ENCODE results near the gene SCRG1. TPM values are rescaled to one million over a fixed set of nuclear protein-coding genes. Genes with fewer than 3 reads are reported as not detected.

Gene SCRG1
- total RNA-seq, 3 donors from 2014 or later (not counting 1 experiment from before 2014, with no cell fraction given) = not detected

DNA sequence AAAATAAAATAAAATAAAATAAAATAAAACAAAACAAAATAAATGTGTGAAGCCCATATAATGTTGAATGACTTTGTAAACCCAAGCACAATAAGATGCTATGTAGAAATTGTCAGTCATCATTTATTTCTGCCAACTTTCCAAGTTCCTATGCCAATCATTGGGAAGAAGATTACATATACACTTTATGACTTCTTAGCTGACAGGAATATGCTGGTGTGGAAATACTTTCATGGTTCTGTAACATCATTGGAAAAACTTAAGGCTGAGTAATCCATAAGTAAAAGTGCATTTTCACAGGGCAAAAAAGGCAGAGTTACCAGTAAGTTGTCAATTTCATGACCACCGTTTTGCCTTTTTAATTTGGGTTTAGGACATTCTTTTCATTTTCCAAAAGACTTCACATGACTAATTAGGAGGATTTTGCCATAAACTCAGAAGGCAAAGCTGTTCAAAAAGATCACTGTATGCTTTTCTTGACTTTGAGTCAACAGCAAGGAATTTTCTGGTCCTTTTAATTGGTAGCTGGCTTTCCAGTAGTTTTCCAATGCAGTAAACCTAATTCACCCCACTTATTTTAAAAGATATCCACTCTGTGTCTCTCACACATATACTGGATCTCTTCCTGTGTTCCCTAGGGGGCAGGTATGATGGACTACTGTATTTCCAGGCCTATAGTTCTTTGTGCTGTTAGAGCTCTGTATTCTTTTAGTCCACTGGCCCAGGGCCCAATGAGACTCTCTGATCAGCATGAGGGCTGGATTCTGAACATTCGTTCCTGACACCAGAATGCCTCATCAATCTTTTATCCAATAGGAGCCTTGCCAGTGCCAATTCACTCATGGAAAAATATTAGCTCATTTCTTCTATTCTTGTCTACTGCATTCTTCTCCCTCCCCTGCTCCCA is 26.2 kb upstream of the SCRG1 start:
- no peak overlapping the region for H3K27ac ChIP-seq (ENCODE audit: low read length)
- DNase-seq (no peak), ATAC-seq (no peak)
- Mint-ChIP-seq H3K4me3 (no peak overlapping the region), H3K9me3 (no peaks in the 10 kb centered on the region), H3K4me1 (no peaks in the 10 kb centered on the region), H3K36me3 (no peaks in the 10 kb centered on the region), H3K27ac (no peak overlapping the region), H3K27me3 (ENCODE audit: low read depth in 2 of 2) (no peaks in the 10 kb centered on the region)
- intact Hi-C loops (cut with micrococcal nuclease) = no loop called here
- no peak overlapping the region for H3K4me3 ChIP-seq (ENCODE audit: low read length)
- H3K27me3 ChIP-seq (ENCODE audit: control insufficient read depth, insufficient read depth, low read length) = no peaks in the 10 kb centered on the region
- H3K4me1 ChIP-seq (ENCODE audit: control insufficient read depth, insufficient read depth, low read length) = peaks cover 5% of the 10 kb centered on the region
- H3K9me3 ChIP-seq (ENCODE audit: control insufficient read depth, insufficient read depth, low read length) = no peaks in the 10 kb centered on the region
- H3K36me3 ChIP-seq (ENCODE audit: control insufficient read depth, insufficient read depth, low read length) = no peaks in the 10 kb centered on the region
- TF ChIP-seq, protein P1, sequence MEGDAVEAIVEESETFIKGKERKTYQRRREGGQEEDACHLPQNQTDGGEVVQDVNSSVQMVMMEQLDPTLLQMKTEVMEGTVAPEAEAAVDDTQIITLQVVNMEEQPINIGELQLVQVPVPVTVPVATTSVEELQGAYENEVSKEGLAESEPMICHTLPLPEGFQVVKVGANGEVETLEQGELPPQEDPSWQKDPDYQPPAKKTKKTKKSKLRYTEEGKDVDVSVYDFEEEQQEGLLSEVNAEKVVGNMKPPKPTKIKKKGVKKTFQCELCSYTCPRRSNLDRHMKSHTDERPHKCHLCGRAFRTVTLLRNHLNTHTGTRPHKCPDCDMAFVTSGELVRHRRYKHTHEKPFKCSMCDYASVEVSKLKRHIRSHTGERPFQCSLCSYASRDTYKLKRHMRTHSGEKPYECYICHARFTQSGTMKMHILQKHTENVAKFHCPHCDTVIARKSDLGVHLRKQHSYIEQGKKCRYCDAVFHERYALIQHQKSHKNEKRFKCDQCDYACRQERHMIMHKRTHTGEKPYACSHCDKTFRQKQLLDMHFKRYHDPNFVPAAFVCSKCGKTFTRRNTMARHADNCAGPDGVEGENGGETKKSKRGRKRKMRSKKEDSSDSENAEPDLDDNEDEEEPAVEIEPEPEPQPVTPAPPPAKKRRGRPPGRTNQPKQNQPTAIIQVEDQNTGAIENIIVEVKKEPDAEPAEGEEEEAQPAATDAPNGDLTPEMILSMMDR (IDR thresholded peaks at IDR 0.05) = no peak
- WGBS (ENCODE audit: insufficient coverage) = 97% methylated on average over 2 of the region's 2 CpGs

DNA sequence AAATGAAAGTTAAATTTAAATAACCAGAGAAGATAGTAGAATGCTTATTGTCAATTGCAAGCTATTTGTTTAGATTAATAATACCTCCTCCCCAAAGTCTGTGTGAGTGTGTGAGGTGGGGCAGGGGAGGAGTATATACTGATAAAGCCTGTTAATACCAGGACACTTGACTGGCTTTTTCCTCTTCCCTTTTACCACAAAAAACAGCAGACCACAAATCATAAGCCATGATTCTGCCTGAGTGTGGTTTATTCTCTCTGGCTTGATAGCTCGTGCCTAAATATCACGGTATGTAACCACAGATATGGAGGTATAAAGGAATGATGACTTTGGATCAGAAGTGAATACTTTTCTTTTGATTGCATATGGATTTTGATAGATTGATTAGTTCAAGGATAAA is 21.9 kb upstream of the SCRG1 start:
- Histone ChIP-seq H3K27me3 (ENCODE audit: control insufficient read depth, insufficient read depth, low read length) (no peaks in the 10 kb centered on the region), H3K4me3 (ENCODE audit: low read length) (no peak overlapping the region), H3K27ac (ENCODE audit: low read length) (no peak overlapping the region), H3K36me3 (ENCODE audit: control insufficient read depth, insufficient read depth, low read length) (no peaks in the 10 kb centered on the region), H3K9me3 (ENCODE audit: control insufficient read depth, insufficient read depth, low read length) (no peaks in the 10 kb centered on the region), H3K4me1 (ENCODE audit: control insufficient read depth, insufficient read depth, low read length) (peaks cover 5% of the 10 kb centered on the region)
- Mint-ChIP-seq H3K9me3 (no peaks in the 10 kb centered on the region), H3K27me3 (ENCODE audit: low read depth in 2 of 2) (no peaks in the 10 kb centered on the region), H3K36me3 (no peaks in the 10 kb centered on the region), H3K27ac (no peak overlapping the region), H3K4me3 (no peak overlapping the region), H3K4me1 (peaks cover 0 to 4% of the 10 kb centered on the region in 2 donors)
- intact Hi-C loops (cut with micrococcal nuclease) = no loop called here
- TF ChIP-seq, protein P1 (IDR thresholded peaks at IDR 0.05) = no peak
- no peak for ATAC-seq
- 79% methylated on average over 2 of the region's 2 CpGs for WGBS (ENCODE audit: insufficient coverage)
- no peak for DNase-seq

DNA sequence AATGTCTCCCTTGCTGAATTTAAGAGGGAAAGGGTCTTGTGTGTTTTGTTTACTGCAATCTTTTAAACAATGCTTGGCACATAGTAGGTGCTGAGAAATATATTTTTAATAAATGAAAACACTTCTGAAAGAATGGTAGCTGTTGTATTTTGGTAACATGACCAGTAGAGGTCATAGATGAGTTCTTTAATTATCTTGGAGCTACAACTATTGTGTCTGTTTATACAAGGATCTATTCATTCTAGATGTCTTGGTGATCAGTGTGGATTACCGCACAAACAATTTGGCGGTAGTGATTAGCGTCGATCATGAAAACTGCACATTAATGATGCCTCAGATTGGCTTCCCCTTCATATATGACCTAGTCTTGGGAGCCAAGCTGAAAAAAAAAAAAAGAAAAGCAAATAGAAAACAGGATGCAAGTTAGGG is 21.4 kb upstream of the SCRG1 start:
- no peaks in the 10 kb centered on the region for H3K9me3 Mint-ChIP-seq
- intact Hi-C loops (cut with micrococcal nuclease) = no loop called here
- TF ChIP-seq, protein P1 (IDR thresholded peaks at IDR 0.05) = peak; percentile 12
- Histone ChIP-seq H3K9me3 (ENCODE audit: control insufficient read depth, insufficient read depth, low read length) (no peaks in the 10 kb centered on the region), H3K4me3 (ENCODE audit: low read length) (no peak overlapping the region), H3K27ac (ENCODE audit: low read length) (no peak overlapping the region), H3K4me1 (ENCODE audit: control insufficient read depth, insufficient read depth, low read length) (no peaks in the 10 kb centered on the region), H3K27me3 (ENCODE audit: control insufficient read depth, insufficient read depth, low read length) (no peaks in the 10 kb centered on the region), H3K36me3 (ENCODE audit: control insufficient read depth, insufficient read depth, low read length) (no peaks in the 10 kb centered on the region)
- no peaks in the 10 kb centered on the region for H3K27me3 Mint-ChIP-seq (ENCODE audit: low read depth in 2 of 2)
- 74% methylated on average over 4 of the region's 4 CpGs for WGBS (ENCODE audit: insufficient coverage)
- no peak overlapping the region for H3K4me3 Mint-ChIP-seq
- peaks cover 0 to 4% of the 10 kb centered on the region in 2 donors for H3K4me1 Mint-ChIP-seq
- no peak overlapping the region for H3K27ac Mint-ChIP-seq
- DNase-seq (peak in 1 of 2 donors; percentile 51), ATAC-seq (peak in 1 of 3 donors; percentile 33)
- no peaks in the 10 kb centered on the region for H3K36me3 Mint-ChIP-seq
